SK-N-SH (cell line): ENCODE results near the gene OR1J1. TPM values are rescaled to one million over a fixed set of nuclear protein-coding genes. Genes with fewer than 3 reads are reported as not detected.

Experiments used
- CTCF ChIA-PET: fragments of 300-600, 350-600 bp; formaldehyde crosslinking; extraction: SDS; loops from one replicate; lab custom pipeline; 2021; lab: Yijun Ruan, JAX
- POLR2A ChIA-PET: fragments of 350-600 bp; sonication (Branson Sonifier 250); formaldehyde crosslinking; extraction: SDS; loops from one replicate; lab custom pipeline; 2020; ENCODE audit warnings: antibody characterized with exemption, inconsistent platforms; lab: Yijun Ruan, JAX
- DNase-seq: peaks from one replicate; pipeline ENCODE4 v3.0.0; 2012
- H2AFZ ChIP-seq: fragments of 200-600 bp; sonication (generic); 2 replicates; pipeline ENCODE4 v1.8.1; 2016; ENCODE audit warnings: antibody characterized with exemption, mild to moderate bottlenecking, low read depth
- H3F3A ChIP-seq: fragments of 200-600 bp; sonication (generic); replicated peaks from 2 replicates; pipeline ENCODE3; 2016; ENCODE audit warnings: antibody characterized with exemption, mild to moderate bottlenecking; ENCODE audit not compliant: insufficient read depth
- H3K27ac ChIP-seq, 2 experiments: fragments of 200-500 bp in 1 of 2; fragments of 200-600 bp in 1 of 2; sonication (Bioruptor generic) in 1 of 2; sonication (generic), shearing (Covaris generic) in 1 of 2; 2 replicates each; pipeline versions ENCODE4 v1.5.1 to v1.6.1; 2014 to 2016; ENCODE audit warnings: low read depth in 2 of 2, inconsistent platforms in 1 of 2, low read length in 1 of 2, mild to moderate bottlenecking in 1 of 2, mixed read lengths in 1 of 2
- H3K27me3 ChIP-seq: fragments of 200-600 bp; sonication (generic), shearing (Covaris generic); 2 replicates; pipeline ENCODE4 v1.6.1; 2016; ENCODE audit warnings: mixed run types; ENCODE audit not compliant: insufficient read depth
- H3K36me3 ChIP-seq, 2 experiments: fragments of 200-500 bp in 1 of 2; fragments of 200-600 bp in 1 of 2; sonication (Bioruptor generic) in 1 of 2; sonication (generic) in 1 of 2; replicated peaks in 1 of 2; 2 replicates each; pipeline versions ENCODE3 to v1.5.1; 2014 to 2016; ENCODE audit warnings: low read length in 1 of 2, mild to moderate bottlenecking in 1 of 2; ENCODE audit not compliant: insufficient read depth in 2 of 2, control insufficient read depth in 1 of 2
- H3K4me1 ChIP-seq, 2 experiments: fragments of 200-500 bp in 1 of 2; fragments of 200-600 bp in 1 of 2; sonication (Bioruptor generic) in 1 of 2; sonication (generic), shearing (Covaris generic) in 1 of 2; 2 replicates each; pipeline versions ENCODE4 v1.5.1 to v1.6.1; 2014 to 2016; ENCODE audit warnings: low read depth in 1 of 2, low read length in 1 of 2, mixed run types in 1 of 2; ENCODE audit not compliant: insufficient read depth in 2 of 2, control insufficient read depth in 1 of 2
- H3K4me2 ChIP-seq: fragments of 200-600 bp; sonication (generic), shearing (Covaris generic); 2 replicates; pipeline ENCODE4 v1.6.1; 2017; ENCODE audit warnings: mixed run types
- H3K4me3 ChIP-seq, 2 experiments: fragments of 200-500 bp in 1 of 2; fragments of 200-600 bp in 1 of 2; sonication (Bioruptor generic) in 1 of 2; sonication (generic), shearing (Covaris generic) in 1 of 2; 2 replicates each; pipeline versions ENCODE4 v1.5.1 to v1.8.1; 2014 to 2016; ENCODE audit warnings: low read depth in 2 of 2, inconsistent platforms in 1 of 2, low read length in 1 of 2, mild to moderate bottlenecking in 1 of 2, mixed read lengths in 1 of 2, moderate library complexity in 1 of 2
- H3K79me2 ChIP-seq: fragments of 200-600 bp; sonication (generic); 2 replicates; pipeline ENCODE4 v1.8.1; 2017; ENCODE audit warnings: mild to moderate bottlenecking; ENCODE audit not compliant: insufficient read depth
- H3K9ac ChIP-seq: fragments of 200-600 bp; sonication (generic); 2 replicates; pipeline ENCODE4 v1.6.1; 2017; ENCODE audit warnings: mixed run types
- H3K9me2 ChIP-seq: fragments of 200-600 bp; sonication (generic); 2 replicates; pipeline ENCODE4 v1.6.1; 2017; ENCODE audit warnings: mixed run types
- H3K9me3 ChIP-seq: fragments of 200-600 bp; sonication (generic); 2 replicates; pipeline ENCODE4 v1.6.1; 2017; ENCODE audit warnings: mixed run types, mild to moderate bottlenecking, moderate library complexity
- H4K20me1 ChIP-seq: fragments of 200-600 bp; sonication (generic); 2 replicates; pipeline ENCODE4 v1.6.1; 2017; ENCODE audit warnings: mild to moderate bottlenecking, mixed run types; ENCODE audit not compliant: insufficient read depth
- CTCF ChIP-seq: fragments of 200-600 bp; sonication (generic); IDR thresholded peaks from 2 replicates; pipeline ENCODE4 v1.6.1; 2017; ENCODE audit warnings: antibody characterized with exemption, mild to moderate bottlenecking, moderate library complexity
- ELF1 ChIP-seq: IDR thresholded peaks from 2 replicates; pipeline ENCODE4 v1.4.0; 2012
- FOSL2 ChIP-seq: IDR thresholded peaks from 2 replicates; pipeline ENCODE4 v1.4.0; 2012; ENCODE audit warnings: low read depth, mild to moderate bottlenecking, moderate library complexity, borderline replicate concordance
- FOXJ3 ChIP-seq: sonication (generic); formaldehyde crosslinking; IDR thresholded peaks from 2 replicates; pipeline ENCODE4 v1.5.1; 2020; ENCODE audit warnings: mild to moderate bottlenecking, missing genetic modification reagents
- FOXM1 ChIP-seq: IDR thresholded peaks from 2 replicates; pipeline ENCODE4 v1.4.0; 2012; ENCODE audit warnings: low read depth, mild to moderate bottlenecking
- IRF3 ChIP-seq: fragments of 150-350 bp; IDR thresholded peaks from 2 replicates; pipeline ENCODE4 v1.6.1; 2016; ENCODE audit warnings: mild to moderate bottlenecking, low read depth, low read length
- JUND ChIP-seq: IDR thresholded peaks from 2 replicates; pipeline ENCODE4 v1.4.0; 2012
- MAX ChIP-seq: IDR thresholded peaks from 2 replicates; pipeline ENCODE4 v1.4.0; 2012; ENCODE audit warnings: low read depth
- MXI1 ChIP-seq: IDR thresholded peaks from 2 replicates; pipeline ENCODE4 v1.6.1; 2012; ENCODE audit warnings: mild to moderate bottlenecking, low read depth, low read length, improper control_type of control experiment
- NFIC ChIP-seq: IDR thresholded peaks from 2 replicates; pipeline ENCODE4 v1.4.0; 2012; ENCODE audit warnings: borderline replicate concordance
- NRF1 ChIP-seq: IDR thresholded peaks from 2 replicates; pipeline ENCODE4 v1.6.1; 2012; ENCODE audit warnings: low read depth, mild to moderate bottlenecking, low read length
- RAD21 ChIP-seq: IDR thresholded peaks from 2 replicates; pipeline ENCODE4 v1.6.1; 2012; ENCODE audit warnings: mild to moderate bottlenecking, low read length
- RXRA ChIP-seq: IDR thresholded peaks from 2 replicates; pipeline ENCODE4 v1.4.0; 2012; ENCODE audit warnings: low read depth, mild to moderate bottlenecking, borderline replicate concordance
- SMC3 ChIP-seq: IDR thresholded peaks from 2 replicates; pipeline ENCODE4 v1.6.1; 2012; ENCODE audit warnings: low read depth, low read length, improper control_type of control experiment
- TCF12 ChIP-seq: IDR thresholded peaks from 2 replicates; pipeline ENCODE4 v1.4.0; 2012
- TEAD4 ChIP-seq: IDR thresholded peaks from 2 replicates; pipeline ENCODE4 v1.4.0; 2012; ENCODE audit warnings: mild to moderate bottlenecking, borderline replicate concordance; ENCODE audit not compliant: insufficient read depth
- WGBS: methylation state at CpG from one replicate; pipeline ENCODE4 v1.1.6; 2017; ENCODE audit warnings: low lambda C conversion rate; 5-methylcytosine and 5-hydroxymethylcytosine counted together
- polyA plus RNA-seq, 3 experiments: library from polyadenylated mRNA; depleted of rRNA; stranded (reverse); fragments of >200 nt; gene quantifications; 2 replicates each; pipeline ENCODE4 v1.2.3, GENCODE V29; 2012
- TF ChIP-seq, protein P1 (sequence below): IDR thresholded peaks from 2 replicates; pipeline ENCODE4 v1.4.0; 2012; ENCODE audit warnings: low read depth, borderline replicate concordance
- TF ChIP-seq, protein P2 (sequence below): fragments of 150-350 bp; IDR thresholded peaks from 2 replicates; pipeline ENCODE4 v1.6.1; 2017; ENCODE audit warnings: antibody characterized with exemption, low read length, low read depth, borderline replicate concordance

The OR1J1 gene
- polyA plus RNA-seq (2012; rRNA removed), result not detected in 2 replicates
- not detected in 2 replicates for polyA plus RNA-seq (2012; cell fraction: cytosol; rRNA removed)
- not detected in 2 replicates for polyA plus RNA-seq (2012; cell fraction: nucleus; rRNA removed)

- Histone ChIP-seq H3K4me3 (no peak within 1 kb of the TSS), H3F3A (no peaks in the 10 kb centered on the region), H3K4me2 (no peak within 1 kb of the TSS), H3K9ac (no peak within 1 kb of the TSS), H3K36me3 (no peaks in the 10 kb centered on the region), H3K27me3 (no peaks in the 10 kb centered on the region), H4K20me1 (no peaks in the 10 kb centered on the region), H3K9me3 (no peaks in the 10 kb centered on the region), H3K4me1 (no peaks in the 10 kb centered on the region), H3K9me2 (no peaks in the 10 kb centered on the region), H2AFZ (no peak within 1 kb of the TSS), H3K79me2 (no peaks in the 10 kb centered on the region), H3K27ac (no peak within 1 kb of the TSS)
- 72% methylated on average over 6 of the region's 6 CpGs for WGBS
- POLR2A ChIA-PET, result no interaction called here
- no peak for TF ChIP-seq TCF12
- CTCF ChIA-PET, result interaction anchor here (1.4 to 4.8 kb wide), 2 partner anchors 13 to 21 kb away, joined by 3 to 32 read pairs; no protein-coding TSS in a partner anchor
- DNase-seq, result no peak
These were observed at the start of gene OR1J1 for GRCh38 chr9:122477826-122478225. Gene OR1J1 (minus strand): TSS chr9:122477926. CDS start chr9:122477926, 0 bp downstream.

DNA sequence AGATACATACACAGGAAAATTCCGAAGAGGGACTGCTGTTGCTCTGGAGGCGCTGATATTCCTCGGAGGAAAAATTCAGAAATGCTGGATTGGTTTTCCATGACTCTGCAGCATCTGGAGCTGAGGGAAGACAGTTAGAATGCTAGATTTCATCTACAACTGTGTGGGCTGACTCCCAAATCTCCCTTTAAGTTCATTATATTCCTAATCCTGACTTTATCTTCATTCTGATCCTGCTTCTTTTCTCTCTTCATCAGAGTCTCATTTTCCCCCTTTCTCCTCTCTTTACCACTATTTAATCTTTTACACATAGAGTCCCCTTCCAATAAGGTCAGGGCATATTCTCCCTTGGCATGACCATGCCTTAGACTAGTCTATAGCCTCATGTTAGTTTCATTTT lies 49.5 kb upstream of the OR1J1 start, which contains the start of gene OR1N1:
OR1N1 (minus strand) TSS at position 101 of the 400 bp plus-strand sequence; CDS start at position 101, 0 bp downstream.
- Histone ChIP-seq H3K4me1 (no peaks in the 10 kb centered on the region), H3K9me2 (no peaks in the 10 kb centered on the region), H3K9ac (no peak within 1 kb of the TSS), H3K79me2 (no peaks in the 10 kb centered on the region), H3K27me3 (peaks cover 8% of the 10 kb centered on the region), H3K9me3 (no peaks in the 10 kb centered on the region), H2AFZ (no peak within 1 kb of the TSS), H4K20me1 (no peaks in the 10 kb centered on the region), H3K4me2 (no peak within 1 kb of the TSS), H3K27ac (no peak within 1 kb of the TSS), H3F3A (no peaks in the 10 kb centered on the region), H3K4me3 (no peak within 1 kb of the TSS), H3K36me3 (no peaks in the 10 kb centered on the region)
- 7% methylated on average over 3 of the region's 3 CpGs for WGBS
- POLR2A ChIA-PET, result no interaction called here
- DNase-seq, result no peak
- TF ChIP-seq, protein P1, sequence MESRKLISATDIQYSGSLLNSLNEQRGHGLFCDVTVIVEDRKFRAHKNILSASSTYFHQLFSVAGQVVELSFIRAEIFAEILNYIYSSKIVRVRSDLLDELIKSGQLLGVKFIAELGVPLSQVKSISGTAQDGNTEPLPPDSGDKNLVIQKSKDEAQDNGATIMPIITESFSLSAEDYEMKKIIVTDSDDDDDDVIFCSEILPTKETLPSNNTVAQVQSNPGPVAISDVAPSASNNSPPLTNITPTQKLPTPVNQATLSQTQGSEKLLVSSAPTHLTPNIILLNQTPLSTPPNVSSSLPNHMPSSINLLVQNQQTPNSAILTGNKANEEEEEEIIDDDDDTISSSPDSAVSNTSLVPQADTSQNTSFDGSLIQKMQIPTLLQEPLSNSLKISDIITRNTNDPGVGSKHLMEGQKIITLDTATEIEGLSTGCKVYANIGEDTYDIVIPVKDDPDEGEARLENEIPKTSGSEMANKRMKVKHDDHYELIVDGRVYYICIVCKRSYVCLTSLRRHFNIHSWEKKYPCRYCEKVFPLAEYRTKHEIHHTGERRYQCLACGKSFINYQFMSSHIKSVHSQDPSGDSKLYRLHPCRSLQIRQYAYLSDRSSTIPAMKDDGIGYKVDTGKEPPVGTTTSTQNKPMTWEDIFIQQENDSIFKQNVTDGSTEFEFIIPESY, result no peak
- no peak for TF ChIP-seq IRF3
- TF ChIP-seq NFIC, result no peak
- no peak for TF ChIP-seq CTCF
- no peak for TF ChIP-seq TCF12
- no peak for TF ChIP-seq FOXM1
- no peak for TF ChIP-seq SMC3
- TF ChIP-seq ELF1, result no peak
- no peak for TF ChIP-seq JUND
- TF ChIP-seq FOSL2, result no peak
- TF ChIP-seq FOXJ3 (CRISPR knock-in tag), result no peak
- TF ChIP-seq RAD21, result no peak
- no peak for TF ChIP-seq TEAD4
- no peak for TF ChIP-seq RXRA
- no peak for TF ChIP-seq NRF1
- no peak for TF ChIP-seq MXI1
- TF ChIP-seq MAX, result no peak
- TF ChIP-seq, protein P2, sequence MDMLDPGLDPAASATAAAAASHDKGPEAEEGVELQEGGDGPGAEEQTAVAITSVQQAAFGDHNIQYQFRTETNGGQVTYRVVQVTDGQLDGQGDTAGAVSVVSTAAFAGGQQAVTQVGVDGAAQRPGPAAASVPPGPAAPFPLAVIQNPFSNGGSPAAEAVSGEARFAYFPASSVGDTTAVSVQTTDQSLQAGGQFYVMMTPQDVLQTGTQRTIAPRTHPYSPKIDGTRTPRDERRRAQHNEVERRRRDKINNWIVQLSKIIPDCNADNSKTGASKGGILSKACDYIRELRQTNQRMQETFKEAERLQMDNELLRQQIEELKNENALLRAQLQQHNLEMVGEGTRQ, result no peak
- CTCF ChIA-PET, result interaction anchor here (1.4 kb wide), 1 partner anchor 29 kb away, joined by 4 read pairs; no protein-coding TSS in a partner anchor
